ENCODE results near the gene LRRC19. TPM values are rescaled to one million over a fixed set of nuclear protein-coding genes. Genes with fewer than 3 reads are reported as not detected.

The LRRC19 gene
- total RNA-seq, 1 experiment from 2014 or later, result not detected

DNA sequence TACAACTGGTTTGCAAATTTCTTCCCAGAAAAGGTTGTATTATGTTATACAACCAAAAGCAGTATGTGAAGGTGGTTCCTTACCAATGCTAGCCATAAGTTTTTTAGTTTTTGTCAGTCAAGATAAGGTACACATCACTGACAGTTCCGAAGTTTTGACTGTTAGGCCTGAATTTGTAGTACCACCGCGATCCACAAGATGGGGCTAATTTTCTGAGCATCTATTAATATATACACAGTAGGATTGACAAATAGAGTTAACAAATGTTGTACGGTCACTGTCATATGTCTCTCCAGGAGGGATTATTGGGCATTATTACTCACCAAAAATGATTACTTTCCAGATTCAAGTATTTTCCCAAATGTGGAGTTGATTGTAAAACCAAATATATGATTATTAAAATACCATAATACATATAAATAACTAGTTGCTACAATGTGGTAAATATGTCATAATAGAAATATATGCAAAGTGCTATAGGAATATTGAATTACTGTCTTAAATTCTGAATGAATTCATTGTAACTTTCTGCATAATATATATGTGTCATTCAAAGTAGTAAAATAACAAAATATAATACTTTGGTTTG, 28.4 kb upstream of the LRRC19 start:
- DNase-seq (ENCODE audit: low spot score) (peak; percentile 65), ATAC-seq (peak; percentile 38; the same call in 1 of the 2 replicates)
- H3K4me1 Mint-ChIP-seq, result no peaks in the 10 kb centered on the region
- H3K27me3 Mint-ChIP-seq (ENCODE audit: low read depth), result no peaks in the 10 kb centered on the region
- no peak overlapping the region for H3K27ac Mint-ChIP-seq
- H3K36me3 Mint-ChIP-seq, result 0 out of 2 replicates have a peak, but pooled peaks cover 2% of the 10 kb centered on the region
- no peak overlapping the region for H3K4me3 Mint-ChIP-seq
- ChIA-PET CTCF (interaction anchor here (1.0 to 1.1 kb wide), 2 partner anchors 15 to 127 kb away, joined by 3 read pairs; no protein-coding TSS in a partner anchor), POLR2A (no interaction called here)
- 0 out of 2 replicates have a peak, but pooled peaks cover 3% of the 10 kb centered on the region for H3K9me3 Mint-ChIP-seq
- TF ChIP-seq FOXK1 (CRISPR knock-in tag; IDR thresholded peaks at IDR 0.05), result no peak
- TF ChIP-seq, protein P1, sequence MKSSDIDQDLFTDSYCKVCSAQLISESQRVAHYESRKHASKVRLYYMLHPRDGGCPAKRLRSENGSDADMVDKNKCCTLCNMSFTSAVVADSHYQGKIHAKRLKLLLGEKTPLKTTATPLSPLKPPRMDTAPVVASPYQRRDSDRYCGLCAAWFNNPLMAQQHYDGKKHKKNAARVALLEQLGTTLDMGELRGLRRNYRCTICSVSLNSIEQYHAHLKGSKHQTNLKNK (CRISPR knock-in tag; IDR thresholded peaks at IDR 0.05), result no peak
- no peak for TF ChIP-seq FOXP1 (CRISPR knock-in tag; IDR thresholded peaks at IDR 0.05; ENCODE audit: borderline replicate concordance)
- TF ChIP-seq, protein P2, sequence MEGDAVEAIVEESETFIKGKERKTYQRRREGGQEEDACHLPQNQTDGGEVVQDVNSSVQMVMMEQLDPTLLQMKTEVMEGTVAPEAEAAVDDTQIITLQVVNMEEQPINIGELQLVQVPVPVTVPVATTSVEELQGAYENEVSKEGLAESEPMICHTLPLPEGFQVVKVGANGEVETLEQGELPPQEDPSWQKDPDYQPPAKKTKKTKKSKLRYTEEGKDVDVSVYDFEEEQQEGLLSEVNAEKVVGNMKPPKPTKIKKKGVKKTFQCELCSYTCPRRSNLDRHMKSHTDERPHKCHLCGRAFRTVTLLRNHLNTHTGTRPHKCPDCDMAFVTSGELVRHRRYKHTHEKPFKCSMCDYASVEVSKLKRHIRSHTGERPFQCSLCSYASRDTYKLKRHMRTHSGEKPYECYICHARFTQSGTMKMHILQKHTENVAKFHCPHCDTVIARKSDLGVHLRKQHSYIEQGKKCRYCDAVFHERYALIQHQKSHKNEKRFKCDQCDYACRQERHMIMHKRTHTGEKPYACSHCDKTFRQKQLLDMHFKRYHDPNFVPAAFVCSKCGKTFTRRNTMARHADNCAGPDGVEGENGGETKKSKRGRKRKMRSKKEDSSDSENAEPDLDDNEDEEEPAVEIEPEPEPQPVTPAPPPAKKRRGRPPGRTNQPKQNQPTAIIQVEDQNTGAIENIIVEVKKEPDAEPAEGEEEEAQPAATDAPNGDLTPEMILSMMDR (IDR thresholded peaks at IDR 0.05), result peak; percentile 54; the same call in 1 of the 2 replicates

DNA sequence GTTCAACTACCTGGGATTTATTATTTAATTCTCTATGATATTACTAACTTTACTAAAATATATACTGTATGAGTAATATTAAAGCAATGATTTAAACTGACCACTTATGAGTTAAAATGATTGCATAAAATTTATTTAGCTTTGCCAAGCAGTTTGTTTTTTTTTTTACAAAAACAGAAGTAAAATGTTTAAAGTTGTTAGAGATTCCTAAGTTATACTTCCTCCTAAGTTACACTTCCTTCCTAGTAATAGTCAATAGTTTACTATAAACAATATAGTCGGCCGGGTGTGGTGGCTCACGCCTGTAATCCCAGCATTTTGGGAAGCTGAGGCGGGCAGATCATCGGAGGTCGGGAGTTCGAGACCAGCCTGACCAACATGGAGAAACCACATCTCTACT, 23.7 kb upstream of the LRRC19 start:
- POLR2A ChIA-PET, result interaction anchor here (0.6 kb wide), 1 partner anchor 690 kb away, joined by 3 read pairs; no protein-coding TSS in a partner anchor

DNA sequence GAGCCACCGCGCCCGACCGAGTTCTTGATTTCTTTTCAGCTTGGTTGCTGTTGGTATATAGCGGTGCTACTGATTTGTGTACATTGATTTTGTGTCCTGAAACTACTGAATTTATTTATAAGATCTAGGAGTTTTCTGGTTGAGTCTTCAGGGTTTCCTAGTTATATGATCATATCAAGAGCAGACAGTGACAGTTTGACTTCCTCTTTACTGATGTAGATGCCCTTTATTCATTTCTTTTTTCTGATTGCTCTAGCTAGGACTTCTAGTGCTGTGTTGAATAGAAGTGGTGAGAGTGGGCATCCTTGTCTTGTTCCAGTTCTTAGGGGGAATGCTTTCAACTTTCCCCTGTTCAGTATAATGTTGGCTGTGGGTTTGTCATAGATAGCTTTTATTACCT, 17.4 kb upstream of the LRRC19 start:
- no peak overlapping the region for H3K27ac Mint-ChIP-seq
- CTCF ChIA-PET, result interaction anchor here (0.6 kb wide), 1 partner anchor 133 kb away, joined by 4 read pairs; no protein-coding TSS in a partner anchor
- DNase-seq (ENCODE audit: low spot score) (no peak), ATAC-seq (no peak)
- no peaks in the 10 kb centered on the region for H3K27me3 Mint-ChIP-seq (ENCODE audit: low read depth)
- peaks cover 19% of the 10 kb centered on the region for H3K36me3 Mint-ChIP-seq
- POLR2A ChIA-PET, result no interaction called here
- peaks cover 14% of the 10 kb centered on the region for H3K9me3 Mint-ChIP-seq
- no peak for TF ChIP-seq ETV6 (CRISPR knock-in tag; IDR thresholded peaks at IDR 0.05)
- TF ChIP-seq, protein P3, sequence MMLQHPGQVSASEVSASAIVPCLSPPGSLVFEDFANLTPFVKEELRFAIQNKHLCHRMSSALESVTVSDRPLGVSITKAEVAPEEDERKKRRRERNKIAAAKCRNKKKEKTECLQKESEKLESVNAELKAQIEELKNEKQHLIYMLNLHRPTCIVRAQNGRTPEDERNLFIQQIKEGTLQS (CRISPR knock-in tag; conservative IDR thresholded peaks at IDR 0.05), result no peak
- TF ChIP-seq, protein P2 (IDR thresholded peaks at IDR 0.05), result no peak
- TF ChIP-seq JUN (CRISPR knock-in tag; IDR thresholded peaks at IDR 0.05), result no peak
- no peak for TF ChIP-seq FOXJ3 (CRISPR knock-in tag; IDR thresholded peaks at IDR 0.05; ENCODE audit: borderline replicate concordance)
- TF ChIP-seq RELA (CRISPR knock-in tag; IDR thresholded peaks at IDR 0.05; ENCODE audit: borderline replicate concordance), result no peak
- TF ChIP-seq, protein P4, sequence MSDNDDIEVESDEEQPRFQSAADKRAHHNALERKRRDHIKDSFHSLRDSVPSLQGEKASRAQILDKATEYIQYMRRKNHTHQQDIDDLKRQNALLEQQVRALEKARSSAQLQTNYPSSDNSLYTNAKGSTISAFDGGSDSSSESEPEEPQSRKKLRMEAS (CRISPR knock-in tag; IDR thresholded peaks at IDR 0.05), result no peak
- no peak for TF ChIP-seq MYBL2 (CRISPR knock-in tag; IDR thresholded peaks at IDR 0.05)
- TF ChIP-seq, protein P5, sequence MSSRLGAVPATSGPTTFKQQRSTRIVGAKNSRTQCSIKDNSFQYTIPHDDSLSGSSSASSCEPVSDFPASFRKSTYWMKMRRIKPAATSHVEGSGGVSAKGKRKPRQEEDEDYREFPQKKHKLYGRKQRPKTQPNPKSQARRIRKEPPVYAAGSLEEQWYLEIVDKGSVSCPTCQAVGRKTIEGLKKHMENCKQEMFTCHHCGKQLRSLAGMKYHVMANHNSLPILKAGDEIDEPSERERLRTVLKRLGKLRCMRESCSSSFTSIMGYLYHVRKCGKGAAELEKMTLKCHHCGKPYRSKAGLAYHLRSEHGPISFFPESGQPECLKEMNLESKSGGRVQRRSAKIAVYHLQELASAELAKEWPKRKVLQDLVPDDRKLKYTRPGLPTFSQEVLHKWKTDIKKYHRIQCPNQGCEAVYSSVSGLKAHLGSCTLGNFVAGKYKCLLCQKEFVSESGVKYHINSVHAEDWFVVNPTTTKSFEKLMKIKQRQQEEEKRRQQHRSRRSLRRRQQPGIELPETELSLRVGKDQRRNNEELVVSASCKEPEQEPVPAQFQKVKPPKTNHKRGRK (CRISPR knock-in tag; IDR thresholded peaks at IDR 0.05; ENCODE audit: borderline replicate concordance), result no peak
- TF ChIP-seq, protein P6, sequence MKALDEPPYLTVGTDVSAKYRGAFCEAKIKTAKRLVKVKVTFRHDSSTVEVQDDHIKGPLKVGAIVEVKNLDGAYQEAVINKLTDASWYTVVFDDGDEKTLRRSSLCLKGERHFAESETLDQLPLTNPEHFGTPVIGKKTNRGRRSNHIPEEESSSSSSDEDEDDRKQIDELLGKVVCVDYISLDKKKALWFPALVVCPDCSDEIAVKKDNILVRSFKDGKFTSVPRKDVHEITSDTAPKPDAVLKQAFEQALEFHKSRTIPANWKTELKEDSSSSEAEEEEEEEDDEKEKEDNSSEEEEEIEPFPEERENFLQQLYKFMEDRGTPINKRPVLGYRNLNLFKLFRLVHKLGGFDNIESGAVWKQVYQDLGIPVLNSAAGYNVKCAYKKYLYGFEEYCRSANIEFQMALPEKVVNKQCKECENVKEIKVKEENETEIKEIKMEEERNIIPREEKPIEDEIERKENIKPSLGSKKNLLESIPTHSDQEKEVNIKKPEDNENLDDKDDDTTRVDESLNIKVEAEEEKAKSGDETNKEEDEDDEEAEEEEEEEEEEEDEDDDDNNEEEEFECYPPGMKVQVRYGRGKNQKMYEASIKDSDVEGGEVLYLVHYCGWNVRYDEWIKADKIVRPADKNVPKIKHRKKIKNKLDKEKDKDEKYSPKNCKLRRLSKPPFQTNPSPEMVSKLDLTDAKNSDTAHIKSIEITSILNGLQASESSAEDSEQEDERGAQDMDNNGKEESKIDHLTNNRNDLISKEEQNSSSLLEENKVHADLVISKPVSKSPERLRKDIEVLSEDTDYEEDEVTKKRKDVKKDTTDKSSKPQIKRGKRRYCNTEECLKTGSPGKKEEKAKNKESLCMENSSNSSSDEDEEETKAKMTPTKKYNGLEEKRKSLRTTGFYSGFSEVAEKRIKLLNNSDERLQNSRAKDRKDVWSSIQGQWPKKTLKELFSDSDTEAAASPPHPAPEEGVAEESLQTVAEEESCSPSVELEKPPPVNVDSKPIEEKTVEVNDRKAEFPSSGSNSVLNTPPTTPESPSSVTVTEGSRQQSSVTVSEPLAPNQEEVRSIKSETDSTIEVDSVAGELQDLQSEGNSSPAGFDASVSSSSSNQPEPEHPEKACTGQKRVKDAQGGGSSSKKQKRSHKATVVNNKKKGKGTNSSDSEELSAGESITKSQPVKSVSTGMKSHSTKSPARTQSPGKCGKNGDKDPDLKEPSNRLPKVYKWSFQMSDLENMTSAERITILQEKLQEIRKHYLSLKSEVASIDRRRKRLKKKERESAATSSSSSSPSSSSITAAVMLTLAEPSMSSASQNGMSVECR (CRISPR knock-in tag; IDR thresholded peaks at IDR 0.05; ENCODE audit: borderline replicate concordance), result no peak
- no peak overlapping the region for H3K4me3 Mint-ChIP-seq
- H3K4me1 Mint-ChIP-seq, result no peaks in the 10 kb centered on the region

More for the DNA sequence above, 23.7 kb upstream of the LRRC19 start:
- ATAC-seq, result no peak
- H3K36me3 Mint-ChIP-seq, result peaks cover 12% of the 10 kb centered on the region
- no peaks in the 10 kb centered on the region for H3K4me1 Mint-ChIP-seq
- H3K27me3 Mint-ChIP-seq (ENCODE audit: low read depth), result no peaks in the 10 kb centered on the region
- peaks cover 10% of the 10 kb centered on the region for H3K9me3 Mint-ChIP-seq
- H3K4me3 Mint-ChIP-seq, result no peak overlapping the region
- no peak overlapping the region for H3K27ac Mint-ChIP-seq
- DNase-seq (ENCODE audit: low spot score), result no peak
- CTCF ChIA-PET, result no interaction called here
- TF ChIP-seq IRF2 (CRISPR knock-in tag; IDR thresholded peaks at IDR 0.05; ENCODE audit: borderline replicate concordance, low read depth) (no peak), NFYB (CRISPR knock-in tag; conservative IDR thresholded peaks at IDR 0.05; ENCODE audit: low read depth) (no peak), RELA (CRISPR knock-in tag; IDR thresholded peaks at IDR 0.05; ENCODE audit: borderline replicate concordance) (no peak)
- TF ChIP-seq, protein P2 (IDR thresholded peaks at IDR 0.05), result no peak
